Measurements from ENCODE around the gene SH2D4B.

SH2D4B gene

GRCh38 chr10:80544316-80544953, 6.7 kb downstream of the SH2D4B start:
- DNase-seq: no peak

DNA sequence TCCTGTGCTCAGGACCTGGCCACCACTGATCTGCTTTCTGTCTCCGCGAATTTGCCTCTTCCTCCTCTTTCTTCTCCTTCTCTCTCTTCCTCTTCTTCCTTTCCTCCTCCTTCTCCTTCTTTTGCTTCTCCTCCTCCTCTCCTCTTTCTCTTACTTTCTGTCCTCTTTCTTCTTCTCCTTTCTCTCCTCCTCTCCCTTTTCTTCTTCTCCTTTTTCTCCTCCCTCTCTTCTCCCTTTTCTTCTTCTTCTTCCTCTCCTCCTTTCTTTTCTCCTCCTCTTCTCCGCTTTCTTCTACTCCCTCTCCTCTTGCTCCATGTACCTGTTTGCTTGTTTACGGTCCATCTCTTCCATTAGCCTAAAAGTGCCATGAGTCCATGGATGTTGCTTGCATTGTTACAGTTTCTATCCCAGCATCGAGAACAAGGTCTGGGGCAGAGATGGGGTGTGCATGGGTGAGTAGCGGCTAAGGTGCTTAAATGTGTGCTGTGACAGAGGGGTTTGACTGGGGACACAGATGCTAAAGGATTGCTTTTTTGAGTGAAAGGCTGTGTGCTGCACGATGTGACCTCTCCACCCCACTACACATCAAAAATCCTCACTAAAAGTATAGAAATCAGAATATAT, 7.7 kb downstream of the SH2D4B start:
- DNase-seq: no peak

DNA sequence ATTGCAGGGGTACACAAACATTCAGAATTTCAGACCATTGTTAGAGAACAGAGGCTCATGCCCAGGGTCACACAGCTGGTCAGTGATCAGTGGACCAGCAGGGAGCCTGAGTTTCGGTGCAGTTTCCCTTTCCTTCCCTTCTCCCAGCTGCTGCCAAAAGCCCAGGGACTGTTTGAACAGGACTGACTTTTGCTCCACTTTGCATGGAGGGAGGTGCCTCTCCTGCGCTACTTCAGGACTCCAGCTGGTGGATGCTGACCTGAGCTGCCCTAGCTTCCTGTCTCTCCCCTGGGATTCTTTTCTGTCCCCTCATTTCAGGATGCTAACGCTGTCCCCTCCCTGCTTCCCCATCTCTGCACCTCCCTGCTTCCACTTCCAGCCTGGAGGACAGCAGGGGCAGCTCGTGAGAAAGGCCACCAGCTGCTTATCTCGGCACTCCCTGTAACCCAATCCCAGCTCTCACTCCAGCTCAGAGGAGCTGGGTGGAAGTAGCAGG, 14.5 kb downstream of the SH2D4B start:
- no peak for DNase-seq

- DNase-seq: no peak
Measured at GRCh38 chr10:80553436-80553835, 15.7 kb downstream of the SH2D4B start.

- DNase-seq: no peak
Measured at GRCh38 chr10:80554050-80554449, 16.3 kb downstream of the SH2D4B start.

- no peak for DNase-seq
Measured at GRCh38 chr10:80555415-80555814, 17.7 kb downstream of the SH2D4B start.

DNA sequence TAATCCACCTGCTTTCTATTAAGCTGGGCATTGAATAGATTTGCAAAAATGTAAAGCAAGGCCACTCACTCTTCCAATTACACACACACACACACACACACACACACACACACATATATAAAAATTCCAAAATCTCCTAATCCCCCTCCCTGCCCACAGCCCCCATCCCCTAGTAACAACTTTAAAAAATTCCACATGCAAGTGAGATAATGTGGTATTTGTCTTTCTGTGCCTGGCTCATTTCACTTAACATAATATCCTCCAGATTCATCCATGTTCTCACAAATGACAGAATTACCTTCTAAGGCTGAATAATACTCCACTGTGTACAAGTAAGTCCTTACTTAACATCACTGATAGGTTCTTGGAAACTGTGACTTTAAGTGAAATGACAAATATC, 24.2 kb downstream of the SH2D4B start:
- no peak for DNase-seq

DNA sequence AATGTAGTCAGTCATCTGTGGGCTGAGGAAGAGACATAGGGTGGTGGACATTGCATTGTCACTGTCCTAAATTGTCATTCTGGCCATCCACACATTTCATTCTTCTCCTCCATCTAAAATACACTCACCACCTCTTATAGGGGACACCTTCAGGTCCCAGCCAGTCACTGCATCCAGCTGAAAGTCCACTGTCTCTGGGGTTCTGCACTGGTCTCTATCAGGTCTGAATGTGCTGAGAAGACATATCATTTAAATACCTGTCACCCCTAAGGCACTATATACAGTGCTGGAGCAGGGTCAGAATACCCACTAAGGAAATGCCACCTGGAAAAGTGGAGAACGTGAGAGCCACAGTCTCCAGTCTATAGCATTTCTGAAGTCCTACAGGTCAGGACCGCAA, 29.6 kb downstream of the SH2D4B start:
- no peak for DNase-seq

- no peak for DNase-seq
Measured at GRCh38 chr10:80569131-80569895, 31.6 kb downstream of the SH2D4B start.

GRCh38 chr10:80571352-80571751, 33.6 kb downstream of the SH2D4B start:
- DNase-seq: no peak

- no peak for DNase-seq
Measured at GRCh38 chr10:80579181-80579763, 41.6 kb downstream of the SH2D4B start.

- DNase-seq: no peak
Measured at GRCh38 chr10:80579849-80580637, 42.3 kb downstream of the SH2D4B start.

DNA sequence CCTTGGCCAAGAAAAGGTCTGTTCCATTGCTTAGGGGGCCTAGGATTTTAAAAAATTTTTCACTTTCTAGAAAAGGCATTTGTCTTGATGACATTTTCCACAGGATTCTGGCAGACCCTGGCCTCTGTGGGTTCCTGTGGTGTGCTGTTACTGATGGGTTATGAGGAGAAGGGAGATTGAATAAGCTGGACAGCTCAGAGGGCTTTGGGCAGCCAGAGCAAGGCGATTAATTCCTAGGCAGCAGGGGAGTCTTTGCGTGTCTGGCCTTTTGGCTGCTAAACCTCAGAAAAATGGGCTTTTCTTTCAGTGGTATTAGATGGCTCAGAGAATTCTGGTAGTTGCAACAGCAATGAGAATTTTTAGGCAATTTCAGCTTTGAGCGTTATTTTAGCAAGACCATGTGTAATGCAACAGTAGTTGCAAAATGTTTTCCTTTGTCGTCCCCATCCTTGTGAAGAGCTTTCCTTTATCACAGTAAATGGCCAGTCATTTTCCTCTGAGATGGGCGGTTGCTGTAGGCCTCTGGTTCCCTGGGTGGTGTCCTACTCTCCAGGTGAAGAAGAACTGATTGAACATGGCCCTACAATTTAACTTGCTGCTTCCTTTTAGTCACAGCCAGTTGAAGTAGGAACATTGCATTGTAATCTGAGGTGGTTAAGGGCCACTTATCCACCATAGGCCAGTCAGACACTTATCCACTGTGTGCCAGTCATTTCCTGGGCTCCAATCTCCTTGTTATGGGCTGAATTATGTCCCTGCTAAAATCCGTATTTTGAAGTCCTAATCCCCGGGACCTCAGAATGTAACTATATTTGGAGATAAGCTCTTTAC, 43.2 kb downstream of the SH2D4B start:
- DNase-seq: no peak

GRCh38 chr10:80581469-80581835, 43.8 kb downstream of the SH2D4B start:
- no peak for DNase-seq

- no peak for DNase-seq
Measured at GRCh38 chr10:80582286-80582960, 44.7 kb downstream of the SH2D4B start.

DNA sequence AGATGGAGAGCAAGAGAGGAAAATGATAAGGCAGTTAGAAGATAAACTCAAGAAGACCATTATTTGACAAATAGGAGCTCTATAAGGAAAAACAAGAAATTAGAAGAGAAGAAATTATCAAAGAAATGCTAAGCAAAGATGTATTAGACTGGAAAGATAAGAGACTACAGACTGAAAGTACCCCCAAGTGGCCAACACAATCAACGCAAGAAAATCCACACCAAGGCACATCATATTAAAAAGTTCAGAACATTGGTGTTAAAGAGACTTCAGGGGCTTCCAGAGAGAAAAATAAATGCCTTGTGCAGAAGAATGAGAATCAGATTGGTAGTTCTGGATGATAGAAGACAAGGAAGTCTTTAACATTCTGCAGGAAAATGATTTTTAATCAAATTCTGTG, 46.0 kb downstream of the SH2D4B start:
- DNase-seq: no peak

DNA sequence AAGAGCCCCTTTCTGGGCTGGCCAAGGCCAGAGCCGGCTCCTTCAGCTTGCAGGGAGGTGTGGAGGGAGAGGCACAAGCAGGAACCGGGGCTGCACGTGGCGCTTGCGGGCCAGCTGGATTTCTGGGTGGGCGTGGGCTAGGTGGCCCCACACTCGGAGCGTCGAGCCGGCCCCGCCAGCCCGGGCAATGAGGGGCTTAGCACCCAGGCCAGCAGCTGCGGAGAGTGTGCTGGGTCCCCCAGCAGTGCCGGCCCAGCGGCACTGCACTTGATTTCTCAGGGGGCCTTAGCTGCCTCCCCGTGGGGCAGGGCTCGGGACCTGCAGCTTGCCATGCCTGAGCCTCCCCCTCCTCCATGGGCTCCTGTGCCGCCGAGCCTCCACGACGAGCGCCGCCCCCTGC, 48.1 kb downstream of the SH2D4B start:
- DNase-seq: no peak

GRCh38 chr10:80588546-80588945, 50.8 kb downstream of the SH2D4B start:
- no peak for DNase-seq

GRCh38 chr10:80589726-80590373, 52.1 kb downstream of the SH2D4B start:
- DNase-seq: no peak

DNA sequence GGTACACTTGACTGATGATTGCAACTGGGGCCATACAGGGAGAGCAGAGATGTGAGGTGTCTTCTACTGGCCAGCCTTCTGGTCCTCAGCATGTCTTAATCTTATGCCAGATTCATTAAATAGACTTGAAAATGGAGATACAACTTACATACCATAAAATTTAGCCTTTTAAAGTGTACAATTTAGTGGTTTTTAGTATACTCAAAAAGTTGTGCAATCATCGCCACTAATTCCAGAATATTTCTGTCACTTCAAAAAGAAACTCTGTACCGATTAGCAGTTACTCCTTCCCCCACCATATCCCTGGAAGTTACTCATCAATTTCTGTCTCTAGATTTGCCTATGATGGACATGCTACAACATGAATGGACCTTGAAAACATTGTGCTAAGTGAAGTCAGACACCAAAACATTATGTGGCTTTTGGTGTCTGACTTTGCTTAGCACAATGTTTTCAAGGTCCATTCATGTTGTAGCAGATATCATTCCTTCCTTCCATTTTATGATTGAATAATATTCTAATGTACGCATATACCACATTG, 53.0 kb downstream of the SH2D4B start:
- DNase-seq: no peak
